NOMO-1 (cell line): ENCODE data around the gene SVOPL.
"Not testable (repeated sequence)": the region's sequence is repeated elsewhere in the genome, so short reads cannot be mapped to it uniquely, and the experiment has no call there.

Experiments
- DNase-seq, 2 experiments: peaks; one replicate each; lab custom pipeline; 2025; ENCODE audit not compliant: unreplicated experiment in 2 of 2; lab: John Stamatoyannopoulos, UW

SVOPL gene

DNA sequence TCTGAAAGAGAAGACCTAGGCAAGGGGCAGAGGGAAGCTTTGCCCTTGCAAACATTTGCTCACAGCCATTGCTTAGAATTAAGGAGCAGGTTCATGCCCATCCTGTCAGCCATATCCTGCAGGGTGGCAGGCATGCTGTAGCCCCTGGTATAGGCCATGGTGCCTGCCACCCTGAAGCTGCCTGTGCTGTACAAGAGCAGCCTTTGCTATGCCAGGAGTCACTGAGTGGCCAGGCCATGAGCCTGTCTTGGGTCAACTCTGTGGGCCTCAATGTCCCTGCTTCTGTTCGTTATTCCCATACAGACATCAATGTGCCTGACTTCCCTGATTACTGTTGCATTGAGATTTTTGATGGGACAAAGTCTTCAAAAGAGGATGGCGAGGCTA is 368 bp upstream of the SVOPL start:
- DNase-seq: no peak

DNA sequence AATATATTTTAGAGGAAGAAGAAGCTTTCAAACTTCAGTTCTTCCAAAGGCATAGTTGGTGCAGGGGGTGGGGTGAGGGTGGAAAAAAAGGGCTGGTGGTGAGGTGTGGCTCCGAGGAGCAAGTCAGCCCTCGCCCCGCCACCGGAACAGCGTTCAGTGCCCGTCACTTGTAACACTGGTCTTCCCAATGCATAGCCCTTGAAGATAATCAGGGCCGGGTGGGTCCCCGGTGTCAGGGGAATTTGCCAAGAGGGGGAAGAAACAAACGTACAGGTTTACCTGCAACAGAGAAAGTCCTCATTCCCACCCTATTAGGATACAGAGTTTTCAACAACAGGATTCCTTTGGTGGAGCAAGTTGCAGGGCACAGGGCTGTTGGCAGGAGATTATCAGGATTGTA is 1.5 kb downstream of the SVOPL start:
- DNase-seq: no peak

DNA sequence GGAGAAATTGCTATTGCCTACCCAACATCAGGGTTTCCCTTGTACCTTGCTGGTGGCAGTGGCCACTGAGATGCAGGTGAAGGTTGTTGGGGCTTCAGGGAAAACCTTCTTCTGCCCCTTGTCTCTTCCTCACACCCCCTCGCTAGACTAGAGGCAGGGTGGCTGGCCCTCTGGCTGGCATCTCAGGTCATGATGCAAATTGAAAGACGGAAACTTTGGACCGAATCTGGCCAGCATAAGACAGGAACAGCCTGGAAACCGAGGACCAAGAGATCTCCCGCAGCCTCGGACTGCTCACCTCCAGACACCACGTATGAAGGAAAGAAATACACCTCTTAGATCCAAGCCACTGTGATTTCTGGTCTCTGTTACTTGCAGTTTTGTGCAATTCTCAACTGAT is 2.9 kb downstream of the SVOPL start:
- DNase-seq: no peak

DNA sequence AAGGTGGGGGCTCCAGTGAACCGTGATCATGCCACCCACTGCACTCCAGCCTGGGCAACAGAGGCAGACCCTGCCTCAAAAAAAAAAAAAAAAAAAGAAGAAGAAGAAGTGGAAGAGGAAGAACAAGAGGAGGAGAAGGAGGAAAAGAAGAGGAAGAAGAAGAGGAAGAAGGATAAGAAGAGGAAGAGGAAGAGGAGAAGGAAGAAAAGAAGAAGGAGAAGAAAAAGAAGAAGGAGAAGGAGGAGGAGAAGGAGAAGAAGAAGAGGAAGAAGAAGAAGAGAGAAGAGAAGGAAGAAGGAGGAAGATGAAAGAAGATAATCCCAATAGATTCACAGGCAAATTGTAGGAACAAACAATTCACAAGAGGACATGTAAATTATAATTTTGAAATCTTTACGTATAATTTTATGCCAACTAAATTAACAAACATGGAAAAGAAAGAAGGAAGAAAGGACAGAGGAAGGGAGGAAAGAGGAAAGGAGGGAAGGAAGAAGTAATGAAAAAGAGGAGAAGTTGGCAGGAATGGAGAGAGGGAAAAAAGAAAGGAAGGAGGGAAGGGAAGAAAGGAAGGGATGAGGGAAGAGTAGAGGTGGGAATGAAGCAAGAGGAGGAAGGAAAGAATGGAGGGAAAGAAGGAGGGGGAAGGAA is 3.5 kb downstream of the SVOPL start:
- no peak for DNase-seq

DNA sequence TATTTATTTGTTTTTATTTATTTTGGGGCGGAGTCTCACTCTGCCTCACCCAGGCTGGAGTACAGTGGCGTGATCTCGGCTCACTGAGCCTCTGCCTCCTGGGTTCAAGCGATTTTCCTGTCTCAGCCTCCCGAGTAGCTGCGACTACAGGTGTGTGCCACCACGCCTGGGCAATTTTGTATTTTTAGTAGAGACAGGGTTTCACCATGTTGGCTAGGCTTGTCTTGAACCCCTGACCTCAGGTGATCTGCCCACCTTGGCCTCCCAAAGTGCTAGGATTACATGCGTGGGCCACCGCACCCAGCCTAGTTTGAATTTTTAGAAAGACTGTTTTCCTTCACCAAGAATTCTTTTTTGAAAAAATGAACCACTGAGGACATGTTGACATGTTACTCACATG is 5.4 kb downstream of the SVOPL start:
- DNase-seq: not testable (repeated sequence)

DNA sequence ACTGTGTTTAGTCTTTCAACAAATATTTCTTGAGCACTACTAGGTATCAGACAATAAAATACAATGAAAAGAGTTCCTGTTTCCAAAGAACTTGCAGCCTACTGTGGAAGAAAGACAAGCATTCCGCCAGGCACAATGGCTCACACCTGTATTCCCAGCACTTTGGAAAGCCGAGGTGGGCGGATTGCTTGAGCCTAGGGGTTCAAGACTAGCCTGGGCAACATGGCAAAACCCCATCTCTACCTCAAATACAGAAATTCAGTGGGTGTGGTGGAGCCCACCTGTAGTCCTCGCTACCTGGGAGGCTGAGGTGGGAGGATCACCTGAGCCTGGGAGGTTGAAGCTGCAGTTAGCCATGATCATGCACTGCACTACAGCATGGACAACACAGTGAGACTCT is 6.1 kb downstream of the SVOPL start:
- no peak for DNase-seq

DNA sequence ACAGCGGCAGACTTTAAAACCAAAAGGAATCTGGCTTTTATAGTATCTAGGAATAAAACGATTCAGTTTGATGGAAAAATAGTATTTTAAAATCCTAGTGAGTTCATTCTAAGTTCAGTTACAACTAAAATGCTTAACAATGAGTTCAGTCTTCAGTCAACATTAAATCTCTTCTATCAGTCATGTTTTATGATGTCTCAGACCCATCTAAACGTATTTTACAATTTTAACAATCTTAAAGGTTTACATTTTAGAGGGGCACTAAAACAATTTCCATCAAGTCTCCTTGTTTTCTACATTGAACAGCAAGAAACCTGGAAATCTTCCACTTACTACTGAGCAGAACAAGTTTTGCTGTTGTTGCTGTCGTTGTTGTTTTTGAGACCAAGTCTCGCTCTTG is 10.0 kb downstream of the SVOPL start:
- DNase-seq: no peak

DNA sequence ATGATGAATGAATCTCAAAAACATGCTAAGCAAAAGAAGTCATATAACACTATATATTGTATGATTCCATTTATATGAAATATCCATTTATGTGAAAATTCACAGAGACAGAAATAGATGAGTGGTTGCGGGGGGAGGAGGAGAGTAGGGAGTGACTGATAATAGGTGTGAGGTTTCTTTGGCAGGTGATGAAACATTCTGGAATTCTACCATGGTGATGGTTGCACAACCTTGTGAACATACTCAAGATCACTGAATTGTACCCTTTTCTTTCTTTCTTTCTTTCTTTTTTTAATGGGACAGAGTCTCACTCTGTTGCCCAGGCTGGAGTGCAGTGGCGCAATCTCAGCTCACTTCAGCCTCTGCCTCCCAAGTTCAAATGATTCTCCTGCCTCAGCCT is 10.7 kb downstream of the SVOPL start:
- no peak for DNase-seq

DNA sequence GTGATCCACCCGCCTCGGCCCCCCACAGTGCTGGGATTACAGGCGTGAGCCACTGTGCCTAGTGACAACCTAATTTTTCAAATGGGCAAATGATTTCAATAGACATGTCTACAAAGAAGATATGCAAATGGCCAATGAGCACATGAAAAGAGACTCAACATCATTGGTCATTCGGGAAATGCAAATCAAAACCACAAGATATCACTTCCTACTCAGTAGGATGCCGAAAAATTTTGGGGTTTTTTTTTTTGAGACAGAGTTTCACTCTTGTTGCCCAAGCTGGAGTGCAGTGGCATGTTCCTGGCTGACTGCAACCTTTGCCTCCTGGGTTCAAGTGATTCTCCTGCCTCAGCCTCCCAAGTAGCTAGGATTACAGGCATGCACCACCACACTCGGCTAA is 13.1 kb downstream of the SVOPL start:
- DNase-seq: not testable (repeated sequence)

DNA sequence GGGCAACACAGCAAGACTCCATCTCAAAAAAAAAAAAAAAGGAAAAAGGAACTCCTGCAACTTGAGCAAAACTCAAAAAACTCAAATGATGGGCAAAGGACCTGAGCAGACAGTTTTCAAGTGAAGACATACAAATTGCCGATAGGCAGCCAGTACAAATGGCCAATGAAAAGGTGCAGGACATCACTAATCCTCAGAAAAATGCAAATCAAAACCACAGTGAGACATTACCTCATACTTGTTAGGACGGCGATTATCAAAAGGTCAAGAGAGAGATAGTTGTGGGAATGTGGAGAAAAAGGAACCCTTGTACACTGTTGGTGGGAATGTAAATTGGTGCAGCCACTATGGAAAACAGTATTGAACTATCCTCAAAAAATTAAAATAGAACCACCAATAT is 16.8 kb downstream of the SVOPL start:
- no peak for DNase-seq

DNA sequence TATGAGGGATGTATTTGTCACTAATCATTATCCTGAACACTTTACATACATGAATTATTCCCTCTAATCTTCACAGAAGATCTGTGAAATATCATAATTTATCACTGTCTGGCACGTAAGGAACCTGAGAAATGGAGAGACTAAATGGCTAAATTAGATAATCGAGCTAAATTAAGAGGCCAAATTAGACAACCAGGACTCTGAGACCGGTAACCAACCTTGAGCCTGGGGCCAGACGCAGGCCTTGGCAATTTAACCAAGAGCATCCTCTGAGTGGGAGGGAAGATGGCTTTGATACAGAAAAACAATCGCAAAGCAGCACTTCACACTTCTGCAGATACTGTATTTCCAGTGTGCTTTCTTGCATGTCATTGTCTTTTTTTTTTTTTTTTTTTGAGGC is 21.4 kb downstream of the SVOPL start:
- DNase-seq: no peak

DNA sequence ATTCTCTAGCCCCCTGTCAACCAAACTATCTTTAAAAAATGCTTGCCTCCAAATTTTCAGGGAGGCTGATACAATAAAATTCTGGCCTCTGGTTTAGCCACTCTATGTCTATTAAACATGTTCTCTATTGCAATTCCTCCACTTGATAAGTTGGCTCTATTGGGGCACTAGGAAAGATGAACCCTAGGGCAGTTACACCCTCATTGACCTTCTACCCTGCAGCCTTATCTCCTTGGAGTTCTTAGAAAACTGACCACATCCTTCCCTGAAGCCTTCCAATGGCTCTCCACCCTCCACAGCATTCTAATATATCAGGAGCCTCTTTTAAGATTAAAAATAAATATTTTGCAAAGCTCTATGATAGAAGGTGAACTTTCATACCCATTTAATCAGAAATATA is 30.6 kb downstream of the SVOPL start:
- DNase-seq: no peak

DNA sequence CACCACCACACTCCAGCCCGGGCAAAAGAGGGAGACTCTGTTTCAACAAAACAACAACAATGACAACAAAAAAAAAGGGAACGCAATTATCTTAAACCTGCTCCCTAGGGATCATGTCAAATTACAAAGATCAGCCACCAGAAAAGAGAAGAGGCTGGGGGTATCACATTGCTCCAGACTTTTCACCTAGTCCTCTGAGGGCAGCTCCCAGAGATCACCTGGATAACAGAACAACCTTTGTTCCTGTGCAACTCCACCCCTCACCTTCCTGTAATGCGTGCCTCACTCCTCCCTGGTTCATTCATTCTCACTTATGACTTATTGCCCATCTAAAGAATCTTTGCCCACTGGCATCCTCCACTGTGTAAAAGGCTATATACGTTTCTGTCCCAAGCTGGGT is 31.8 kb downstream of the SVOPL start:
- DNase-seq: no peak

DNA sequence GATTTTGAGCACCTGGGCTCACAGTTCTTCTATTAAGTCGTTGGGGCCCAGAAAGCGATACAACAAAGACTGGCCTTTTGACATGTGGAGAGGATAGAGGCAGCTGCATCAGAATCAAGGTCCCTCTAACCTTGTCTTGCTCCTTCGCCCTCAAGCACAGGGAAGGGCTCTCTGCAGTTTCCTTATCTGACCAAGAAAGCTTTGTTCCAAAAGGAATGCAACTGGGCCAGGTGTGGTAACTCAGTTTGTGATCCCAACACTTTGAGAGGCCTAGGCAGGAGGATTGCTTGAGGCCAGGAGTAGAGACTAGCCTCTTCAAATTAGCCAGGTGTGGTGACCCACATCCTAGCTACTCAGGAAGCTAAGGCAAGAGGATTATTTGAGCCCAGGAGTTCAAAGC is 32.2 kb downstream of the SVOPL start:
- DNase-seq: no peak

DNA sequence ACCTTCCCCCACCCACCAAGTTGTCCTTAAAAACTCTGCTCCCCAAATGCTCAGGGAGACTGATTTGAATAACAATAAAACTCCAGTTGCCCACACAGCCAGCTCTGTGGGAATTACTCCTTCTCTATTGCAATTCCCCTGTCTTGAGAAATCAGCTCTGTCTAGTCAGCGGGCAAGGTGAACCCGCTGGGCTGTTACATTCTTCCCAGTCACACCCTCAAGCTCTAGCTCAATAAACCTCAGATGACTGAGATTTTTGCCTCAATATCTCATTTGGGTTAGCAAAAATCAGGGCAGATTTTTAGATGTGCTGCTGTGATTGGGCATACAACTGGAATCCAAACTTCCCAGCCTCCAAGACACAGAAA is 32.9 kb downstream of the SVOPL start:
- DNase-seq: no peak

DNA sequence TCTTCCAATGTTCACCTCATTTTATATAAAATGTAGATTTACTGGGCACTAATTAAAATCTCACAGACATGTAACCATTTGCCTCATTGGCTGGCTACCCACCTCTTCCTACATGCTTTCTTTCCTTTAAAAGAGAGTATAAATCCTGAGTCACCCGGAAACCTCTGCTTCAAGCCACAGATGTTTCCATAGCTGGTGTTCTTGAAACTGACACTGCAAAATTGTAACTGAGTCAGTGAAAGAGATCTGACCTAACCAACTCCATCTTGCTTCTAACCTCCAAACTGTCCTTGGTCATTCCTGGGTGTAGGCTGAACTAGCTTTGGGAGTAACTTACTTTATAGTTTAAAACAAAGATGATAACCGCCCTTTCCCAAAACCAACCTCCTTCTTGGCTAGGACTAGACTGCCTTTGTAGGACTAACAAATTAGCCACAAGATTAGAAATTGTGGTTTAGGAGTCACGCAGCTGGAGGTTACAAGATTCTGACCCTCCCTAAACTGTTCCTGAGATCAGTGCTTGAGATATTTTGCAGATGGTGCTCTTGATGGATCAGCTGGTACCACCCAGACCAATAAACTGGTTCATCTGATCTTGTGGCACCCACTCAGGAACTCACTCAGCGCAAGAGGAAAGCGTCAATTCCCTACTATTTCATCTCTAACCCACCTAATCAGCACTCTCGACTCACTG is 33.5 kb downstream of the SVOPL start:
- DNase-seq: no peak

DNA sequence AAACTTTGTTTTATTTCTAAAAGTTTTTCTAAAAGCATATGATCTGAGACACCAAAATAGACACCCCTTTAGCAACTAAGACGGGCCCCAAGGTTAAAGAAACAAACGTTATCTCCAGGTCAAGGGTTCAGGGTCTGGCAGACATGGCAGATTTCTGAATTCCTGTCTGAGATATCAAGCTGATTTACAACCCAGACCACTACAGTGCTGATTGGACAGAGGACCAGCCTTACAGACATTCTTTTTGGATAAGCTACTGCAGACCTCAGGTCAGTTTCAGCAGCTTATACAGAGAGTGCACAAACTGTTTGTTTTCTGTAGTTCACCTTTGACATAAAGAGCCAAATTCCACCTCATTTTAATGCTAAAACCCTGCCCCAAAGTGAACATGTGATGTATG is 34.8 kb downstream of the SVOPL start:
- no peak for DNase-seq

DNA sequence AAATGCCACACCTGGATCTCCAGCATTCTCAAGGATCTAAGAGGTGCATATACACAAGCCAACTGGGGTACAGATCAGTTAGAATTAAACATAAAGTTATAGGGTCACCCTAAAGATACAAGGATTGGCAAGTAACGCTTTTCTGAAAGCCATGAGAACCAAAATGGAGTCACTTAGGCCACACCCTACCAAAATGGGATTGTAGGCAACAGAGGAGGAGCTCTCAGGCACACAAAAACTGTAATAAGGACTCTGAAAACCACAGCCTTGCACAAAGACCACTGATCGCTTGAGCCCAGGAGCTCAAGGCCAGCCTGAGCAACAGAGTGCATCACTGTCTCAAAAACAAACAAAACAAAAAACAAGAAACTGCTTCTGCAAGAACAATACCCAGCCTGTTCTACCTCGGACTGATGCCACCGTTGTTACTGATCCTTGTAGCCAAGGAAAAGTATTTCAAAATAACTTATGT is 35.5 kb downstream of the SVOPL start:
- no peak for DNase-seq

DNA sequence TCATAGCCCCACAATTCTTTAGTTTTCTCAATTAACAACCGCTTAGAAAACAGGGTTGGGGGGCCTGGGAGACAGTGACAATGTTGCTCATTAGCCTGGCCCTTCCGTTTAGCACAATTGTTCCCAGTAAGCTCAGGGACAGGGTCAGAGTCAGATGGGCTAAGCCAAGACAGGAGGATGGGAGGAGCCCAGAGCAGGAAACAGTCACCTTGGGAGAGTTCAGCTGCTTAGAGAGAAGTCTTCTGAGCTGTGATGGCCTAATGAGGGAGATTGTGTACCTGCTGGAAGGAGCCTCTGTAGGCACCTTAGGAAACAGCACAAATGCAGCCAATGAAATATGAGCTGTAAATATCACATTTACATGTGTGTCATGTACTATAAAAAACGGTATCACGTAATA is 35.9 kb downstream of the SVOPL start:
- no peak for DNase-seq

DNA sequence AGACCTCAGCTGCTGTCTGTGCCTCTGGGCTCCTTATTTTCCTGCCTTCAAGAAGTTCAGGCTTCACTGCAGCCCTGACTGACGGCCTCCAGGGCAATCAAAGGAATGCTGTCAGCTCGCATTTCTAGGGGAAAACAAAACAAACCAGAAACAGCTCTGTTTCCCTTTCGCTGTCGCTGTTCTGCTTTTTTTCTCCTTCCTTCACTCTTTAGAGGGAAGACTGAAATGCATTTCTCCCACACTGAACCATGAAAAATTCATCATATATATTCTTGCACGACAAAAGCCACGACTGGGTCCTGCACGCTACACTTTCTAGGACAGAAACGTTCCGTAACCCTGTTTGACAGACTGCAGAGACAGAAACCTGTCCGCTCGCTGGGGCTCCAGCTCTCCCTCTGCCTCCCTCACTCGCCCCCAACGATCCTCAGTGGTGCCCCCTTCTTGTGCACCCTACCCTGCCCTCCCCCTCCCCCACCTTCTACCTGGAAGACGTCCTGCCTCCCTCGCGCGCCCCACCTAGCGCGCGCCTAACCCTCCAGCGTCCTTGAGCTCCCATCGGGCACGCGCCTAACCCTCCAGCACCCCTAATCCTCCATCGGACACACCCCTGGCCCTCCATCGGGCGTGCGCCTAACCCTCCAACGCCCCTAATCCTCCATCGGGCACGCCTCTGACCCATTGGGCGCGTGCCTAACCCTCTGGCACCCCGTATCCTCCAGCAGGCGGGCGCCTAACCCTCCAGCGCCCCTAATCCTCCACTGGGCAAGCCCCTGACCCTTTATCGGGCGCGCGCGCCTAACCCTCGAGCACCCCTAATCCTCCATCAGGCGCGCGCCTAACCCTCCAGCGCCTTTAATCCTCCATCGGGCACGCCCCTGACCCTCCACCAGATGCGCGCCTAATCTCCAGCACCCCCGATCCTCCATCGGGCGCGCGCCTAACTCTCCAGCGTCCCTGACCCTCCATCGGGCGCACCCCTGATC is 37.1 kb downstream of the SVOPL start:
- no peak for DNase-seq

DNA sequence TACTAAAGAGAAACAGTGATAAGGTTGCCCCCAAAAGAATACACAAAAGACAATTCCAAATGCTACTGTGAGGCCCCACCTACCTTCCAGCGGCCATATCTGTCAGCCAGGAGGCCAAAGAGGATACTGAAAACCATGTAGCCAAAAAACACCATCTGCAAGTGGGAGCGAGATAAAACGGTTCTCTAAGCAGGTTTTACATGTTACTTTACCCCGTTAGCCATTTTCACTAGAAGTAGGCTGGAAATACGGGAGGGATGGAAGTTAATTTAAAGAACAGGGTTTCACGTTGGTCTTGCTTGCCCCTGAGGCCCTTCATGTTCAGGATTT is 38.2 kb downstream of the SVOPL start:
- DNase-seq: no peak
